ENCODE results near the gene CD19. TPM values are rescaled to one million over a fixed set of nuclear protein-coding genes. Genes with fewer than 3 reads are reported as not detected.
A peak's percentile ranks its signal among the peaks of the same experiment; 100 is the strongest.
"Not testable (repeated sequence)": the region's sequence is repeated elsewhere in the genome, so short reads cannot be mapped to it uniquely, and the experiment has no call there.

Gene CD19
- total RNA-seq, 2 experiments from 2014 or later, result 2.1 to 2.6 TPM

DNA sequence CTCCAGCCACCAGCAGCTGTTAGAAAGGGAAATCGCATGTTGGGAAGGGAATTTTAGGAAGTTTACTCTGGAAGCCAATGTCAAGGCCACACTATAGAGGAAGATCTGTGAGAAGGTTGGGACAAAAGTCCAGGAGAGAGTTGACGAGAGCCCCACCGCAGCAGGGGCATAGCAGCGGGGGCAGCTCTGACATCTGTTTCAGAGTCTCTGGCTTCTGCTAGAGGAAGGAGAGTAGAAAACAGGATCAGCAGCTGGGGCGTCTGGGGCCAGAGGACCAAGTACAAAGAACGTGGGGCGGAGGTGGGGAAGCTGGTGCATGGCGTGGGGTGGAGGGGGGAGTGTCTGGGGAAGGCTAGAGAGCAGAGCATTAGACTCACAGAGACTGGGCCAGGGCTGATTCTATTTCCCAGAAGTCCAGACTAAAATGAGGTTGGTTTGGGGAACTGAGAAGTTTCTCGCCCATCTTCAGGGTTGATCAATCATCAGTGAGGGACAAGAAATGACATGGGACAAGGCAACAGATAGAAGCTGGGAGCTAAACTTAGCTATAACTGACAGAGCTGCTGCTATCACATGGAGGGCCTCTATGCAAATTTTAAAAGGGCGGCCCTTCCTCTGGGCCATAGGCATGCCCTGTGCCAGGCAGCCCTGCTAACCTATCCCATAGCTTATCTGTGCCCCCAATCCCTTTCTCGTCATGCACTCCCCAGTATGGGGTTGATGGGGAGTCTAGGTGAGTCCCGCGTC lies 7.9 kb upstream of the CD19 start:
- Mint-ChIP-seq H3K27me3 (no peaks in the 10 kb centered on the region), H3K4me3 (peak overlapping the region; percentile 96), H3K9me3 (peaks cover 3% of the 10 kb centered on the region), H3K4me1 (peaks cover 18% of the 10 kb centered on the region), H3K36me3 (peaks cover 8% of the 10 kb centered on the region), H3K27ac (no peak overlapping the region)
- DNase-seq, result no peak

DNA sequence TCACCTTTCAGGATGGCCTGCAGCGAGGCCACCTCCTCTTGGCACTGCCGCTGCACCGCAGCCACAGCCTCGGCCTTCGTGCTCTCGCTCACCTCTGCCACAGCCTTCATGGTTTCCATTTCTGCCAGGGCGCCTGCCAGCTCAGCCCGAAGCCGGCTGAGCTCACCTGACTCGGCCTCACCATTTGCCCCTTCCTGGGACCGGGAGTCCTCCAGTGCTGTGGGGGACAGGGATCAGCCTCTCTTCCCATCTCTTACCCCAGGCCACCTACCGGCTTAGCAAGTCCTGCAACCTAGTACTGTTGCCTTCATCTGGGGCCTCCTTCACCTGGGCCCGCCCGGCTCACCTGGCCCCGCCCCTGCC lies 7.4 kb upstream of the CD19 start:
- H3K9me3 Mint-ChIP-seq, result peaks cover 3% of the 10 kb centered on the region
- H3K27me3 Mint-ChIP-seq, result no peaks in the 10 kb centered on the region
- DNase-seq, result no peak
- peaks cover 18% of the 10 kb centered on the region for H3K4me1 Mint-ChIP-seq
- H3K36me3 Mint-ChIP-seq, result peaks cover 8% of the 10 kb centered on the region
- peak overlapping the region; percentile 96 for H3K4me3 Mint-ChIP-seq
- H3K27ac Mint-ChIP-seq, result peak overlapping the region; percentile 98

DNA sequence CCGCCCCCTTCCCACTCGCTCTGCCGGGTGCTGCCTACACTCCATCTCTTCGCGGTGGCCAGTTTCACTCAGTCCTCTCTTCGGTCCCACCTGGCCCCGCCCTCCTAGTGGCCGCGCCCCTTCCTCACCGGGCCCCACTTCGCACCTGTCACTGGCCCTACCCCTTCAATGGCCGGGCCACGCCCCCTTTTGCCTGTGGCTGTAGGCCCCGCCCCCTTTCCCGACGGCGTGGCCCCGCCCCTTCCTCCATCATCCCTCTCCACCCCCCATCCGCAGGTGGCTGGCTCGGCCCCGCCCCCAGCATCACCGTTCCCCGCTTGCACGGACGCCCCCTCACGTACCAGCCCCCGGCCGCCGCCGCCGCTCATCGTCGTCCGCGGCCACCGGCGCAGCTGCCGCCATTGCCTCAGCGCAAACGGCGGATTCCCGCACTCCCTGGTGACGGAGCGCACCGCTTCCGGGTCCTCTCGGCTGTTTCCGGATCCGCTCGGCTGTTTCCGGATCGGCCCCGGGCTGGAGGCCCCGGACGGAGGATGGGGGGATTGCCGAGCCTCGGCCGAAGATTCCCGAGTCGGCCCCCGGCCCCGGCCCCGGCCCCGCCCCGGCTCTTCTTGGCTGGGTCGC lies 6.9 kb upstream of the CD19 start, which contains the start of gene RABEP2:
Gene RABEP2, minus strand, starts transcription at position 477 of the 624 bp plus-strand sequence. Its CDS starts 75 bp downstream, at position 402.
- Mint-ChIP-seq H3K27me3 (no peaks in the 10 kb centered on the region), H3K36me3 (peaks cover 6% of the 10 kb centered on the region), H3K9me3 (peaks cover 3% of the 10 kb centered on the region), H3K4me1 (peaks cover 18% of the 10 kb centered on the region), H3K4me3 (peak within 1 kb of the TSS; percentile 96), H3K27ac (peak within 1 kb of the TSS; percentile 98)
- peak; percentile 98 for DNase-seq

DNA sequence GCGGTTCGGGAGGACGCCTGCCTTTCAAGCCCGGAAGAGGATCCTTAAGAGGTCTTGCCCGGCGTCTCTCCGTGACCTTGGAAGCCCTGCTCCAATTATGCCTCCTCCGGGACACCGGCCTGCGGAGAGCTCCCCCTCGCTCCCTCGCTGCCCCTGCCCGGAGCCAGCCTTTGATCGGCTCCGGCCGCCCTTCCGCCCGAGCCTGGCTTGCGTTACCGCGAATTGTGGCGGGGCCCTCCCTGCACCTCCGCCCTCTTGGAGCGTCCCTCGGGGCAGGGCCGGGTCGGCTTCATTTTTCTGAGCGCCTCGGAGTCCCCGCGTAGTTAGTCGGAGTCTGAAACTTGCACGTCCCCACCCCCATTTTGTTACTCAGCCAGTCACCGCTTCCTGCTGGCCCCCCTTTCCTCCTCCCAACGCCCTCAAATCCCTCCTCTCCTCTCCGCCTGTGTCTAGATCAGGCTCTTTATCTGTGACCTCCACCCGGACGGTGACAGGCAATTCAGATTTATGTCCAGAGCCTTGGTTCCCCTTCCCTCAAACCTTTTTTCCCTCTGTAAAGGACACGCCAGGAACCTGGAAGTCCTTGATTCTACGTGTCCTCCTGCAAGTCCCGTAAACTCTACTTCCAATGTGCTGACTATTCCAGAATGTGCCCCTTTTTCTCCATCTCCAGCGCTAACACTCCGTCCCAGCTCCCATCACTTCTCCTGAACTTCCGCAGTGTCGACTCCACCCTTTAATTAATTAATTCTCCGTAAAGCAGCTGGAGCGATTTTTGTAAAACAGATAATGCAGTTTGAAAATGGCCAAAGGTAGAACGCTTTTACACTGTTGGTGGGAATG lies 6.2 kb upstream of the CD19 start:
- peak; percentile 90 for DNase-seq
- Mint-ChIP-seq H3K36me3 (peaks cover 6% of the 10 kb centered on the region), H3K4me3 (peak overlapping the region; percentile 96), H3K27ac (peak overlapping the region; percentile 98), H3K27me3 (no peaks in the 10 kb centered on the region), H3K9me3 (peaks cover 3% of the 10 kb centered on the region), H3K4me1 (peaks cover 22% of the 10 kb centered on the region)

GRCh38 chr16:28926284-28926683 lies 5.5 kb upstream of the CD19 start:
- not testable (repeated sequence) for H3K36me3 Mint-ChIP-seq

DNA sequence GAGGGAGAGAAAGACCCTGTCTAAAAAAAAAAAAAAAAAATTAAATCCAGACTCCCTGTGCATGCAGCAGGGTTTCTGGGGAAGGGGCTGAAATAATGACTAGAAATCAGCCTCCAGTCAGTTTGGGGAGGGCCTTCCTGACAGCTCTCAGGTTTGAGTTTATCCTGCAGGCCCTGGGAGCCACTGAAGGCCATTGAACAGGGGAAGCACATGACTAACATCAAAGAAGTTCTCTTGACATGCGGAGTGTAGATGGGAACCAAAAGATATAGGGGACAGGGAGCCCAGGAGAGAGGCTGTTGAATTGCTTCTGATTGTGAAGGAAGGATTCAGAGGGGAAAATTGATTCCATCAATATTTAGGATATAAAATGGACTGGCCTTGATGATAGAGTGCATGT lies 4.0 kb upstream of the CD19 start:
- Mint-ChIP-seq H3K27me3 (no peaks in the 10 kb centered on the region), H3K36me3 (no peaks in the 10 kb centered on the region), H3K9me3 (peaks cover 3% of the 10 kb centered on the region), H3K4me1 (peaks cover 29% of the 10 kb centered on the region), H3K4me3 (no peak overlapping the region), H3K27ac (no peak overlapping the region)
- DNase-seq, result no peak

More at GRCh38 chr16:28926284-28926683, 5.5 kb upstream of the CD19 start:
- H3K9me3 Mint-ChIP-seq, H3K27me3 Mint-ChIP-seq, DNase-seq: not testable (repeated sequence)
- Mint-ChIP-seq H3K4me1 (peaks cover 29% of the 10 kb centered on the region), H3K27ac (peak overlapping the region; percentile 98), H3K4me3 (peak overlapping the region; percentile 96)

DNA sequence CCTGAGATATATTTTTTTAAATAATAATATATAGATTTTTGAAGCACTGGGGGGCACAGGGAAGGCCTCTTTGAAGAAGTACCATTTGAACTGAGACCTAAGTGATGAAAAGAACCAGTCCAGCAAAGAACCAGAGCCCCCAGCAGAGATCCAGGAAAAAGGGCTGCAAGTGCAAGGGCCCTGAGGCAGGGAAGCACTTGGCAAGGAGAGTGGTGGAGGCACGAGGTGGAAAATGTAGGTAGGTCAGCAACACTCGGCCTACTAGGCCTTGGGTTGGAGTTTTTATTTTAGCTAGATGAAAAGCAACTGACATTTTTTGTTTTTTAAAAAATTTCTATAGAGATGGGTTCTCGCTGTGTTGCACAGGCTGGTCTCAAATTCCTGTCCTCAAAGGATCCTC lies 1.6 kb upstream of the CD19 start:
- no peaks in the 10 kb centered on the region for H3K27me3 Mint-ChIP-seq
- no peak overlapping the region for H3K4me3 Mint-ChIP-seq
- H3K27ac Mint-ChIP-seq, result peak overlapping the region; percentile 67
- peaks cover 19% of the 10 kb centered on the region for H3K4me1 Mint-ChIP-seq
- peaks cover under 1% of the 10 kb centered on the region for H3K36me3 Mint-ChIP-seq
- H3K9me3 Mint-ChIP-seq, result peaks cover 3% of the 10 kb centered on the region
- DNase-seq, result no peak

DNA sequence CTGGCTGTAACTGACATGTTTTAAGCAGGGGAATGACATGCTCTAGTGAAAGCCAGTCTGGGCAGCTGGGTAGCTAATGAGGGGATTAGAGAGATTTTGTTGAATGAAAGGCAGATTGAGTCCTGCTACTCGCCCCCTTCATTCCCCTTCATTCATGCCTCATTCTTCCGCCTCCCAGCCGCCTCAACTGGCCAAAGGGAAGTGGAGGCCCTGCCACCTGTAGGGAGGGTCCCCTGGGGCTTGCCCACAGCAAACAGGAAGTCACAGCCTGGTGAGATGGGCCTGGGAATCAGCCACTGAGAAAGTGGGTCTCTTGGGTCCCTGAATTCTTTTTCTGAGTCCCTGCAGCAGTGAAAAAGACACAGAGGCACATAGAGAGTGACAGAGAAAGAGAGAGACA lies 1.1 kb upstream of the CD19 start:
- H3K4me1 Mint-ChIP-seq, result peaks cover 21% of the 10 kb centered on the region
- H3K27me3 Mint-ChIP-seq, result no peaks in the 10 kb centered on the region
- no peak overlapping the region for H3K4me3 Mint-ChIP-seq
- no peak for DNase-seq
- H3K9me3 Mint-ChIP-seq, result peaks cover 3% of the 10 kb centered on the region
- H3K36me3 Mint-ChIP-seq, result peaks cover 4% of the 10 kb centered on the region
- peak overlapping the region; percentile 67 for H3K27ac Mint-ChIP-seq

DNA sequence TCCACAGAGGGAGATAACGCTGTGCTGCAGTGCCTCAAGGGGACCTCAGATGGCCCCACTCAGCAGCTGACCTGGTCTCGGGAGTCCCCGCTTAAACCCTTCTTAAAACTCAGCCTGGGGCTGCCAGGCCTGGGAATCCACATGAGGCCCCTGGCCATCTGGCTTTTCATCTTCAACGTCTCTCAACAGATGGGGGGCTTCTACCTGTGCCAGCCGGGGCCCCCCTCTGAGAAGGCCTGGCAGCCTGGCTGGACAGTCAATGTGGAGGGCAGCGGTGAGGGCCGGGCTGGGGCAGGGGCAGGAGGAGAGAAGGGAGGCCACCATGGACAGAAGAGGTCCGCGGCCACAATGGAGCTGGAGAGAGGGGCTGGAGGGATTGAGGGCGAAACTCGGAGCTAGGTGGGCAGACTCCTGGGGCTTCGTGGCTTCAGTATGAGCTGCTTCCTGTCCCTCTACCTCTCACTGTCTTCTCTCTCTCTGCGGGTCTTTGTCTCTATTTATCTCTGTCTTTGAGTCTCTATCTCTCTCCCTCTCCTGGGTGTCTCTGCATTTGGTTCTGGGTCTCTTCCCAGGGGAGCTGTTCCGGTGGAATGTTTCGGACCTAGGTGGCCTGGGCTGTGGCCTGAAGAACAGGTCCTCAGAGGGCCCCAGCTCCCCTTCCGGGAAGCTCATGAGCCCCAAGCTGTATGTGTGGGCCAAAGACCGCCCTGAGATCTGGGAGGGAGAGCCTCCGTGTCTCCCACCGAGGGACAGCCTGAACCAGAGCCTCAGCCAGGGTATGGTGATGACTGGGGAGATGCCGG lies 769 bp downstream of the CD19 start:
- peak overlapping the region; percentile 47 for H3K4me3 Mint-ChIP-seq
- H3K27me3 Mint-ChIP-seq, result no peaks in the 10 kb centered on the region
- no peak for DNase-seq
- H3K27ac Mint-ChIP-seq, result no peak overlapping the region
- no peaks in the 10 kb centered on the region for H3K9me3 Mint-ChIP-seq
- H3K36me3 Mint-ChIP-seq, result peaks cover 4% of the 10 kb centered on the region
- peaks cover 25% of the 10 kb centered on the region for H3K4me1 Mint-ChIP-seq

DNA sequence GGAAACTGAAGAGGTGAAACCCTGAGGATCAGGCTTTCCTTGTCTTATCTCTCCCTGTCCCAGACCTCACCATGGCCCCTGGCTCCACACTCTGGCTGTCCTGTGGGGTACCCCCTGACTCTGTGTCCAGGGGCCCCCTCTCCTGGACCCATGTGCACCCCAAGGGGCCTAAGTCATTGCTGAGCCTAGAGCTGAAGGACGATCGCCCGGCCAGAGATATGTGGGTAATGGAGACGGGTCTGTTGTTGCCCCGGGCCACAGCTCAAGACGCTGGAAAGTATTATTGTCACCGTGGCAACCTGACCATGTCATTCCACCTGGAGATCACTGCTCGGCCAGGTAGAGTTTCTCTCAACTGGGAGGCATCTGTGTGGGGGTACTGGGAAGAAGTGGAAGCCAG lies 1.4 kb downstream of the CD19 start:
- peaks cover 4% of the 10 kb centered on the region for H3K36me3 Mint-ChIP-seq
- no peaks in the 10 kb centered on the region for H3K27me3 Mint-ChIP-seq
- no peaks in the 10 kb centered on the region for H3K9me3 Mint-ChIP-seq
- H3K4me1 Mint-ChIP-seq, result peaks cover 25% of the 10 kb centered on the region
- H3K4me3 Mint-ChIP-seq, result no peak overlapping the region
- DNase-seq, result no peak
- H3K27ac Mint-ChIP-seq, result no peak overlapping the region

GRCh38 chr16:28935346-28935745 lies 3.6 kb downstream of the CD19 start:
- Mint-ChIP-seq H3K4me3 (peak overlapping the region; percentile 69), H3K27ac (no peak overlapping the region), H3K4me1 (peaks cover 23% of the 10 kb centered on the region), H3K36me3 (peaks cover 4% of the 10 kb centered on the region), H3K27me3 (no peaks in the 10 kb centered on the region), H3K9me3 (no peaks in the 10 kb centered on the region)
- no peak for DNase-seq

GRCh38 chr16:28935924-28936783 lies 4.4 kb downstream of the CD19 start:
- Mint-ChIP-seq H3K27ac (peak overlapping the region; percentile 30), H3K4me3 (peak overlapping the region; percentile 69), H3K4me1 (peaks cover 15% of the 10 kb centered on the region), H3K9me3 (no peaks in the 10 kb centered on the region), H3K36me3 (peaks cover 4% of the 10 kb centered on the region), H3K27me3 (no peaks in the 10 kb centered on the region)
- DNase-seq, result peak; percentile 89

DNA sequence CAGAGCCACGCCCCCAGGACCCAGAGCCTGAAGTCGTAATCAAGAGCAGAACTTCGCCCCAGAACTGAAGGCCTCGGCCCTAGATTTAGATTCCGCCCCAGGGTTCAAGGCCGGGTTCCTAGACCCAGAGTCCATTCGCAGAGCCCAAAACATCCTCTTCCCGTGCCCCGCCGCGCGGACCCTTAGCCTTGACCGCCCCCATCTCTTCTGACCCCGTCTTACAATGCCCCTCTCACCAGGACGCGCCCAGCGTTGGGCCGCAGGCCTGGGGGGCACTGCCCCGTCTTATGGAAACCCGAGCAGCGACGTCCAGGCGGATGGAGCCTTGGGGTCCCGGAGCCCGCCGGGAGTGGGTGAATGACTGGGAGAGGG lies 5.0 kb downstream of the CD19 start:
- Mint-ChIP-seq H3K36me3 (peaks cover 4% of the 10 kb centered on the region), H3K4me1 (peaks cover 13% of the 10 kb centered on the region), H3K27ac (no peak overlapping the region), H3K9me3 (no peaks in the 10 kb centered on the region), H3K27me3 (no peaks in the 10 kb centered on the region), H3K4me3 (peak overlapping the region; percentile 69)
- no peak for DNase-seq

Data from activated naive CD8-positive, alpha-beta T cell treated with anti-CD3 and anti-CD28 coated beads for 36 hours (primary cell).